Fibroblast of peridontal ligament (primary cell): ENCODE data around the gene SRRT.

ENCODE experiments used
- DNase-seq: peaks from one replicate; pipeline ENCODE4 v3.0.0-alpha.2; 2010; ENCODE audit errors: extremely low read depth

SRRT gene

GRCh38 chr7:100879685-100880261, 4.9 kb downstream of the SRRT start:
- DNase-seq: no peak

- DNase-seq: no peak
These were observed 5.7 kb downstream of the SRRT start for GRCh38 chr7:100880645-100881044.

DNA sequence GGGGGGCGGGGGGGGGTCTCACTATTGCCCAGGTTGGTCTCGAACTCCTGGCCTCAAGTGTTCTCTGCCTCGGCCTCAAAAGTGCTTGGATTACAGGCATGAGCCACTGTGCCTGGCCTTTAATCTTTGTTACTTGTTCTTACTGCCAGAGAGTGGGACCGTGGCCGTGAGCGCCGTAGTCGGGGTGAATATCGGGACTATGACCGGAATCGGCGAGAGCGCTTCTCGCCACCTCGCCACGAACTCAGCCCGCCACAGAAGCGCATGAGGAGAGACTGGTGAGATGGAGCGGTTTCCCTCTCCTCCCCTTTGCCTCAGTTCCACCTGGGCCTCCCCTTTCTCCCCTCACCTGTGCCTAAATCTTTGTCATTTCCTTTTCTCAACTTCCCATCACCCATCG, 6.2 kb downstream of the SRRT start:
- DNase-seq: no peak

DNA sequence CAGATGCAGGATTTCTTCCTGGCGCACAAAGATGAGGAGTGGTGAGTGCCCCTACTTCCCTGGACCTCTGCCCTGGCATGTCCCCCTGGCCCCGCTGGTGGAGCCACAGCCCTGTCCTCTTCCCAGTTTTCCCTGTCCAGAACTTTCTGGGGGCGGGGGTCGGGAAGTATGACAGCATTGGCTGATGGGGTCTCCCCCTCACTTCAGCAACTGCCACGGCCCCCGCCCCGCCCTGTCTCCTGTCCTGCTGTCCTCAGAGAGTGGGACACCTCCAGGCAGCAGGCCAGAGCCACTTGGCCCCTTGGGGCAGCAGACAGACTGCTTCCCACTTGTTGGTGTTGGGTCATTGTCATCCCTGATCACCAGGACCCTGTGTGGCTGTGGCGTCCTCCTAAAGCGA, 7.3 kb downstream of the SRRT start:
- no peak for DNase-seq

DNA sequence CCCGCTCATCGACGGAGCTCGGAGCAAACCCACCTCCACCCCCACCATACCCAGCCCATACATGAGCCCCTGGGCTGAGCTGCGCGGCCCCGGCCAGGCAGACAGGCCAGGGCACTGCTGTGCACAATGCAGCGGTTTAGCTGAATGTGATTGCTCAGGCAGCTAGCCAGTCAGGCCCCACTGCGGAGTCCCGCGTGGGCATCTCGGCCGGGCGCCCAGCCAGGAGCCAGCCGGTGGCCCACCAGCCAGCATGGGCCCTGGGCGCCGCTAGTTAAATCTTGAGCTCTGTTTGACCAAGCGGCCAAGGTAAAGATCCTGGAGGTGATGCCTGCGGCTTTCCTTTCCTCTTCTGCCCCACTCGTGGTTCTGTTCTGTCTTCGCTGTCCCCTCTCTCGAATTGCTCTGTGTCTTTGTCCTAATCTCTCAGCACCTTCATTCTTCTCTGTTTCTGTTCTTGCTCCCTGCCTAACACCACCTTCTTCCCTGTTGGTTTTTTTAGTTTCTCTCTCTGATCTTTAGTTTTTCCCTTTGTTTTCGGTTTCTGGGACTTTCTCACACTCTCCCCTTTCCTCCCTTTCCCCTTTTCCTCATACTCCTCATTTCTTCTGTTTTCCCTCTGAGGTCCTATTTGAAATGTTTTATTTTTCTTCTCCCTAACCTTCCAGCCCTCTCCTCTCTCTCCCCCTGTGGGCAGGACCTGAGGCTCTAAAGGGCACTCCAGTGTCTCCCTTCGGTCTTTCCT, 8.1 kb downstream of the SRRT start:
- no peak for DNase-seq

DNA sequence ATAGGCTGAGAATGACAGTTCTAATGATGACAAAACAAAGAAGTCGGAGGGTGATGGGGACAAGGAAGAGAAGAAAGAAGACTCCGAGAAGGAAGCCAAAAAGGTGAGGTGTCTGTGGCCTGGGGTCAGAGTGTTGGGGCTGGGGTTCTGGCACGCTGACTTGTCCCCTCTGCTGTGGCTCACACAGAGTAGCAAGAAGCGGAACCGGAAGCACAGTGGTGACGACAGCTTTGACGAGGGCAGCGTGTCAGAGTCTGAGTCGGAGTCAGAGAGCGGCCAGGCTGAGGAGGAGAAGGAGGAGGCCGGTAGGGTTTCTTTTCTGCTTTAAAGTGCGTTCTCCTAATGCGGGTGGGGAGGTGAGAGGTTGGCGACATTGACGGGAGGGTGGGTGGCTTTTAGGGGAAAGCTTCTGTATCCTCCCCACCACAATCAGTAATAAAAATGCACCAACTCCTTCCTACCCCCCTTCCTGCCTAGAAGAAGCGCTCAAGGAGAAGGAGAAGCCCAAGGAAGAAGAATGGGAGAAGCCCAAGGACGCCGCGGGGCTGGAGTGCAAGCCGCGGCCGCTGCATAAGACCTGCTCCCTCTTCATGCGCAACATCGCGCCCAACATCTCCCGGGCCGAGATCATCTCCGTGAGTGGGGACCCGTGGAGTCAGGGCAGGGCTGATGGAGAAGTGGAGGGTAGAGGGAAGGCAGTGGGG, 10.0 kb downstream of the SRRT start:
- no peak for DNase-seq

GRCh38 chr7:100885440-100886141, 10.7 kb downstream of the SRRT start:
- no peak for DNase-seq

DNA sequence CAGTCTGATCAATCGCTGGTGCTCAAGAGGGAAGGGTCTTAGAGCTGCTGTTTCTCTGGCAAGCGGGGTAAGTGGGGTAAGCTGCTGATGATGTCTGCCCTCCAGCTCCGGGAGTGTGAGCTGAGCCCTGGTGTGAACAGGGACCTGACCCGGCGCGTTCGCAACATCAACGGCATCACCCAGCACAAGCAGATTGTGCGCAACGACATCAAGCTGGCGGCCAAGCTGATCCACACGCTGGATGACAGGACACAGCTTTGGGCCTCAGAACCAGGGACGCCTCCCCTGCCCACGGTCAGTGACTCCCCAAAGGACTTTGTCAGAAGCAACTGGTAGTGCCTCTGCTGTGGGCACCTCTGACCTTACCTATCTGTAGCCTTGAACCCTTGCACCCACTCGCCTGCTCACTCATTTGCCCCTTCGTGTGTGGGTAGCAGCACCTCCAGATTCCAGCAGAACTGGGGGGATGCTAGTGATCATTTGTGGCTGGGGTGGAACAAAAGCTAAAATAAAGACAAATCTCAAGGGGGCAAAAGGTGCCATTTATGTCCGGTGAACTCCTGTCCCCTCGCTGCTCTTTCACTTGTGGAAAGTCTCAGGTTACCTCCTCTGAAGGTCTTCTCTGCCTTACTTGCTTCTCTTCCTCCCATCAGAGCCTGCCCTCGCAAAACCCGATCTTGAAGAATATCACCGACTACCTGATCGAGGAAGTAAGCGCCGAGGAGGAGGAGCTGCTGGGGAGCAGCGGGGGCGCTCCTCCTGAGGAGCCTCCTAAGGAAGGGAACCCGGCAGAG, 11.4 kb downstream of the SRRT start:
- no peak for DNase-seq

DNA sequence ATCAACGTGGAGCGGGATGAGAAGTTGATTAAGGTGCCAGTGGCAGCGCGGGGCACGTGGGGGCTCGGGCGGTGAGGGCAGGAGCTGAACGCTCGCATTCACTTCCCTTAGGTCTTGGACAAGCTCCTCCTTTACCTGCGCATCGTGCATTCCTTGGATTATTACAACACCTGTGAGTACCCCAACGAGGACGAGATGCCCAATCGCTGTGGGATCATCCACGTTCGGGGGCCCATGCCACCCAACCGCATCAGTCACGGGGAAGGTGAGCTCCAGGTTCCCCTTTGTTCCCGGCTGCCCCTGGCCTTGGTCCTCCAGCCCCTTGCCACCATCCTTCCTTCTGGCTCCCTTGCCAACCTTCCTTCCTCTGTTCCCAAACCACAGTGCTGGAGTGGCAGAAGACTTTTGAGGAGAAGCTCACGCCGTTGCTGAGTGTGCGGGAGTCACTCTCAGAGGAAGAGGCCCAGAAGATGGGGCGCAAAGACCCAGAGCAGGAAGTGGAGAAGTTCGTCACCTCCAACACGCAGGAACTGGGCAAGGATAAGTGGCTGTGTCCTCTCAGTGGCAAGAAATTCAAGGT, 12.1 kb downstream of the SRRT start:
- no peak for DNase-seq

- DNase-seq: no peak
These were observed 12.8 kb downstream of the SRRT start for GRCh38 chr7:100887516-100888290.

- no peak for DNase-seq
These were observed 13.5 kb downstream of the SRRT start for GRCh38 chr7:100888291-100888987.

- DNase-seq: no peak
These were observed 14.3 kb downstream of the SRRT start, which contains the start of gene UFSP1 for GRCh38 chr7:100888988-100889750. Gene UFSP1, minus strand, starts transcription at chr7:100889715. Its CDS starts 444 bp downstream, at chr7:100889271.

DNA sequence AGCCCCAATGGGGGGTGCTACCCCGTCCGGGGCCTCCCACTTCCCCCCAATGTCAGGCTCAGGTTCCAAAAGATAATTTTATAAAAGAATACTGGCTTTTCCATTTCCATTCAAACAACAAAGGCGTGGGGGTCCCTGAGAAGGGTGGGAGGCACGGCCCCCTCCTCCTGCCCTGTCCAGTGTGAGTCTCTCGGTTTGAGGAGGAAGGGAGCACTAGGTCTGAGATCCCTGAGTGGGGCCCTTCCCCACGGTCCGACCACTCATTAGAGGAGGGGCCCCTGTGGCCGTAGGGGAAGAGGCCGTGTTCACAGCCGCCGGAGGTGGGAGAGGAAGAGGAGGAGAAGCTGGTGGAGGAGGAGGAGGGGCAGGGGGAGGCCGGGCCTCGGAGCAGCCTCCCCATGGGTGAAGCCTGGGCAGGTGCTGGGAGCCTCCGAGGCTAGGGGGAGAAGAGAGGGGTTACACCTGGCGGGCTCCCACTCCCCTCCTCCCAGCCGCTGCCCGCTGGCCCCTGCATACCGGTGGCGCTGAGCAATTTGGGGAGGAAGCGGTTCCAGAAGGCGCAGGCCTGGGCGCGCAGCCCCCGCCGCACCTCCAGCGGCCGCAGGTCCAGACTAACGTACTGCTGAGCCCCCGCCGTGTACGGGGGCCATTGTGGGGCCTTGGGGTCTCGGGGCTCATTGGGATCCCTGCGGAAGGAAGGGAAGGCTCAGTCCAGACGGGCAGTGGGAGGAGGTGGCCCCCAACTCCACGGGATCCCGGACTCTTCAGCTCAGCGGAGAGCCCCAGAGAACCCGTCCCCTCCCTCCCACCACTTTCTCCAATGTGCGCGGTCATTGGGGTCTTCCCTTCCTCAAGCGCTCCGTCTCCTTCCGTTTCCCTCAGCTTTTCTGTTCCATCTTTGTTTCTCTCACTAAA, 16.0 kb downstream of the SRRT start:
- no peak for DNase-seq

- DNase-seq: no peak
These were observed 16.8 kb downstream of the SRRT start for GRCh38 chr7:100891568-100892247.

GRCh38 chr7:100892364-100893317, 17.7 kb downstream of the SRRT start:
- no peak for DNase-seq

DNA sequence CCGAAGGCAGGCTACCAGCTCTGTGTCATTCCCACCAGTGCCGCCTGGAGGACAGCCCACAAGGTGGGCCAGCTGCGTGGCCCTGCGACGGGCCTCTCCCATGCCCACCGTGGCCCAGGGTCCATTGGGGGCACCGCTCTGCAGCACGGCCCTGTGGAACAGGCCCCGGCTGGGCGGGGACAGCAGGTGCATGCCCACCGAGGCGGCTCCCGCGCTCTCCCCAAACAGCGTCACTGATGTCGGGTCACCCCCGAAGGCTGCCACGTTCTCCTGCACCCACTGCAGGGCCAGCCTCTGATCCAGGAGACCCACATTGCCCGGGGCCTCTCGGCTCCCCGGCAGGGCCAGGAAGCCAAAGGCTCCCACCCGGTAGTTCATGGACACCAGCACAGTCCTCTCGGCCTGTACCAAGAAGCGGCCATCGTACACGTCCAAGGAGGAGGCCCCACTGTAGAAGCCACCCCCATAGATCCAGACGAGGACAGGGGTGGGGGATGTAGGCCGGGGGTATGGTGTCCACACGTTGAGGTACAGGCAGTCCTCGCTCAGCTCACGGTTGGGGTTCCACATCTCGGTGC, 18.5 kb downstream of the SRRT start:
- no peak for DNase-seq
